Stomach (tissue), 9 donors: ENCODE data around the gene SERINC5. TPM values are rescaled to one million over a fixed set of nuclear protein-coding genes. Genes with fewer than 3 reads are reported as not detected.
A peak's percentile ranks its signal among the peaks of the same experiment; 100 is the strongest.

Experiments
- DNase-seq, 2 donors: peaks; one replicate each; pipeline versions ENCODE4 v3.0.0 to v3.0.0-alpha.2; 2013 to 2019
- H3K27ac ChIP-seq, 5 donors: fragments of 200-600 bp in 4 of 5; sonication (generic) in 4 of 5; one replicate each; pipeline ENCODE4 v1.5.1; 2013 to 2019; ENCODE audit warnings: mild to moderate bottlenecking in 1 of 5, moderate library complexity in 1 of 5
- H3K27me3 ChIP-seq, 3 donors: fragments of 200-600 bp; sonication (generic); one replicate each; pipeline ENCODE4 v1.5.1; 2017 to 2019; ENCODE audit warnings: mixed run types in 1 of 3
- H3K36me3 ChIP-seq, 4 donors: fragments of 200-600 bp; sonication (generic); 1 replicate in 3 of 4; 2 replicates in 1 of 4; pipeline ENCODE4 v1.5.1; 2016 to 2019
- H3K4me1 ChIP-seq, 4 donors: fragments of 200-600 bp; sonication (generic); one replicate each; pipeline ENCODE4 v1.5.1; 2016 to 2019
- H3K4me3 ChIP-seq, 4 donors: fragments of 200-600 bp; sonication (generic) in 3 of 4; one replicate each; pipeline ENCODE4 v1.5.1; 2016 to 2019; ENCODE audit warnings: mild to moderate bottlenecking in 1 of 4
- H3K9me3 ChIP-seq, 4 donors: fragments of 200-600 bp; sonication (generic); one replicate each; pipeline ENCODE4 v1.5.1; 2016 to 2019
- EP300 ChIP-seq: sonication (generic); formaldehyde crosslinking; IDR thresholded peaks from one replicate; pipeline ENCODE4 v1.6.1; 2017; ENCODE audit warnings: antibody characterized with exemption
- POLR2A ChIP-seq, 4 donors: fragments of 450-650 bp; IDR thresholded peaks; one replicate each; pipeline ENCODE4 v1.6.1; 2016; ENCODE audit warnings: antibody characterized with exemption in 4 of 4, control low read depth in 2 of 4, mild to moderate bottlenecking in 1 of 4, moderate library complexity in 1 of 4
- POLR2AphosphoS5 ChIP-seq, 3 donors: sonication (generic); formaldehyde crosslinking; IDR thresholded peaks; one replicate each; pipeline ENCODE4 v1.6.1; 2016; ENCODE audit warnings: antibody characterized with exemption in 3 of 3
- WGBS, 5 donors: extraction: QIAGEN DNeasy Blood & Tissue Kit in 3 of 5; methylation state at CpG; one replicate each; pipeline versions ENCODE4 v1.1.5 to v1.1.7; 2013 to 2018; 5-methylcytosine and 5-hydroxymethylcytosine counted together
- intact Hi-C: fragments of 100-400 bp; cut with DNase I; formaldehyde crosslinking; loops from one replicate; pipeline ENCODE4 v1.15.1; 2023; ENCODE audit warnings: low total_unique reads
- polyA plus RNA-seq, 3 donors: library from polyadenylated mRNA; stranded (reverse); fragments of 200-250 nt; gene quantifications; one replicate each; pipeline ENCODE4 v1.2.3, GENCODE V29; 2013
- total RNA-seq, 5 donors: library from RNA; depleted of rRNA; stranded (reverse); fragments of >200 nt; gene quantifications; one replicate each; pipeline versions ENCODE4 v1.1.0 to v1.2.3, GENCODE V29; 2014 to 2016
- TF ChIP-seq, protein P1 (sequence below), 7 experiments: fragments of 450-650 bp in 4 of 7; fragments of 200-600 bp in 3 of 7; sonication (generic) in 3 of 7; IDR thresholded peaks; one replicate each; pipeline ENCODE4 v1.5.1; 2016 to 2019; ENCODE audit warnings: antibody characterized with exemption in 7 of 7, control low read depth in 2 of 7, mild to moderate bottlenecking in 1 of 7
- donor health status: healthy with polysubstance abuse.
- donor health status: Bipolar disorder and iron deficiency.
- donor health status: healthy.

SERINC5 gene
- total and polyA plus RNA-seq, 8 donors, result 2.4 to 71.4 (median 18.7) TPM

- no peaks in the 10 kb centered on the region for H3K36me3 ChIP-seq
- intact Hi-C loops, result no loop called here
- TF ChIP-seq, protein P1, sequence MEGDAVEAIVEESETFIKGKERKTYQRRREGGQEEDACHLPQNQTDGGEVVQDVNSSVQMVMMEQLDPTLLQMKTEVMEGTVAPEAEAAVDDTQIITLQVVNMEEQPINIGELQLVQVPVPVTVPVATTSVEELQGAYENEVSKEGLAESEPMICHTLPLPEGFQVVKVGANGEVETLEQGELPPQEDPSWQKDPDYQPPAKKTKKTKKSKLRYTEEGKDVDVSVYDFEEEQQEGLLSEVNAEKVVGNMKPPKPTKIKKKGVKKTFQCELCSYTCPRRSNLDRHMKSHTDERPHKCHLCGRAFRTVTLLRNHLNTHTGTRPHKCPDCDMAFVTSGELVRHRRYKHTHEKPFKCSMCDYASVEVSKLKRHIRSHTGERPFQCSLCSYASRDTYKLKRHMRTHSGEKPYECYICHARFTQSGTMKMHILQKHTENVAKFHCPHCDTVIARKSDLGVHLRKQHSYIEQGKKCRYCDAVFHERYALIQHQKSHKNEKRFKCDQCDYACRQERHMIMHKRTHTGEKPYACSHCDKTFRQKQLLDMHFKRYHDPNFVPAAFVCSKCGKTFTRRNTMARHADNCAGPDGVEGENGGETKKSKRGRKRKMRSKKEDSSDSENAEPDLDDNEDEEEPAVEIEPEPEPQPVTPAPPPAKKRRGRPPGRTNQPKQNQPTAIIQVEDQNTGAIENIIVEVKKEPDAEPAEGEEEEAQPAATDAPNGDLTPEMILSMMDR (IDR thresholded peaks at IDR 0.05), result no peak
- TF ChIP-seq EP300, result no peak
- no peak for TF ChIP-seq POLR2A (IDR thresholded peaks at IDR 0.05)
- TF ChIP-seq POLR2AphosphoS5 (IDR thresholded peaks at IDR 0.05), result no peak
- H3K4me1 ChIP-seq, result peaks cover 0 to 4% (median 0%) of the 10 kb centered on the region in 4 donors
- WGBS, 5 donors, result 70 to 100% (median 89%) methylated on average over 1 to 2 of the region's 2 CpGs
- no peak for DNase-seq
- no peaks in the 10 kb centered on the region for H3K27me3 ChIP-seq
- H3K27ac ChIP-seq, result no peak overlapping the region
- H3K9me3 ChIP-seq, result no peaks in the 10 kb centered on the region
- no peak overlapping the region for H3K4me3 ChIP-seq
Observed at GRCh38 chr5:80071510-80072021, 184.3 kb downstream of the SERINC5 start.

DNA sequence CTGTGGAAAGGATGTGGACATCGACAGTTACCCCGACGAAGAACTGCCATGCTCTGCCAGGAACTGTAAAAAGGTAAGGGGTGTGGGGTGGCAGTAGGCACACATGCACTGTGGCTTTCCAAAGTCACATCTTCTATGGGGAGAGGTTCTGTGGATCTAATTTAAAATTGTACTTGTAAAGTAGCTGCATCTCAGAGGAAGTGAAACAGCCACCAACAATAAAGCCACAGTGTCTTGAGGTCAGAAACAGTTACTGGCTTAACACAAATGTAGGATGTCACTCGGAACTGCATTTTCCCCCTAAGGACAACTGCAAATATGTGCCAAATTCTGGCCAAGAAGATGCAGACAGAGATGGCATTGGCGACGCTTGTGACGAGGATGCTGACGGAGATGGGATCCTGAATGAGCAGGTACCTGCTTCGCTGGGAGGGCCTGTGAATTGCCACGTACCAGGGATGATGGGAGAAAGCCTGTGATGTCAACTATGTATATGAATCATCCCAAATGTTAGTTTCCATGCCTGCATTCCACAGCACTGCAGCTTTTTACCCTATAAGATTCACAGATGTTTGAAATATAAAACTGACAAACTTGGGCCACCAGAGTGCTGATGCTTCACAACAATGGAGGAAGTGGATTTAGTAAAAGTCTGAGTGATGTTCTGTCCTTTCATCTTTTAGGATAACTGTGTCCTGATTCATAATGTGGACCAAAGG, 185.4 kb downstream of the SERINC5 start:
- TF ChIP-seq, protein P1 (IDR thresholded peaks at IDR 0.05), result no peak
- TF ChIP-seq EP300, result no peak
- no peak for TF ChIP-seq POLR2AphosphoS5 (IDR thresholded peaks at IDR 0.05)
- TF ChIP-seq POLR2A (IDR thresholded peaks at IDR 0.05), result no peak
- Histone ChIP-seq H3K27ac (no peak overlapping the region), H3K9me3 (no peaks in the 10 kb centered on the region), H3K4me3 (no peak overlapping the region), H3K4me1 (peaks cover 0 to 4% (median 0%) of the 10 kb centered on the region in 4 donors), H3K27me3 (no peaks in the 10 kb centered on the region), H3K36me3 (no peaks in the 10 kb centered on the region)
- 80 to 92% (median 84%) methylated on average over 10 of the region's 10 CpGs for WGBS, 5 donors
- intact Hi-C loops, result no loop called here
- DNase-seq, result no peak

DNA sequence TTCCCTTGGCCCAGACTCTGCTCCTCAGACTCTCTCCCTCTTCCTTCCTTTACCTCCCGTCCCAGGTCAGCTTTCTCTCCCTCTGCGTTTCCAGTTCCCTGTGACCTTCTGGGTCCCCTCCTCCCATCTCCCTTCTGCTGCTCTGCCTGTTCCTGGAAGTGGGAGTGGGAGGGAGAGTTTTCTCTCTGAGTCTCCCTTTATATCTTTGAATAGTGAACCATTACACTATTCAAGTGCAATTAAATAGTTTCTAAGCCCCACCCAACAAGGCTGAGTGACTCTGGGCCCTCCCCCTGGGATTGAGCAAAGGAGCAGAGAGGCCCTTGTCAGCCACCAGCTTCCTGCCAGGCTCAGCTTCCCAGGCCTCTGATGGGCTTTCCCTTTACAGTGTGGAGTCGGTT, 185.9 kb downstream of the SERINC5 start:
- no peaks in the 10 kb centered on the region for H3K27me3 ChIP-seq
- H3K9me3 ChIP-seq, result no peaks in the 10 kb centered on the region
- intact Hi-C loops, result no loop called here
- no peaks in the 10 kb centered on the region for H3K36me3 ChIP-seq
- peaks cover 0 to 4% (median 0%) of the 10 kb centered on the region in 4 donors for H3K4me1 ChIP-seq
- H3K27ac ChIP-seq, result no peak overlapping the region
- no peak overlapping the region for H3K4me3 ChIP-seq
- WGBS, 5 donors, result 38 to 58% (median 51%) methylated on average over 3 of the region's 3 CpGs
- DNase-seq, result peak in 1 of 2 donors; percentile 23
- TF ChIP-seq POLR2A (IDR thresholded peaks at IDR 0.05) (no peak), EP300 (no peak), POLR2AphosphoS5 (IDR thresholded peaks at IDR 0.05) (no peak)
- TF ChIP-seq, protein P1 (IDR thresholded peaks at IDR 0.05), result no peak

GRCh38 chr5:80069251-80069800, 186.5 kb downstream of the SERINC5 start:
- no peak overlapping the region for H3K27ac ChIP-seq
- H3K9me3 ChIP-seq, result no peaks in the 10 kb centered on the region
- no peak for DNase-seq
- H3K4me1 ChIP-seq, result peaks cover 0 to 4% (median 0%) of the 10 kb centered on the region in 4 donors
- H3K27me3 ChIP-seq, result no peaks in the 10 kb centered on the region
- TF ChIP-seq POLR2AphosphoS5 (IDR thresholded peaks at IDR 0.05) (no peak), EP300 (no peak), POLR2A (IDR thresholded peaks at IDR 0.05) (no peak)
- TF ChIP-seq, protein P1 (IDR thresholded peaks at IDR 0.05), result no peak
- H3K4me3 ChIP-seq, result no peak overlapping the region
- H3K36me3 ChIP-seq, result no peaks in the 10 kb centered on the region
- WGBS, 5 donors, result 62 to 81% (median 77%) methylated on average over 4 of the region's 4 CpGs
- intact Hi-C loops, result no loop called here
